Measurements from ENCODE around the gene ATP8A1.
A peak's percentile ranks its signal among the peaks of the same experiment; 100 is the strongest.
"Not testable (repeated sequence)": the region's sequence is repeated elsewhere in the genome, so short reads cannot be mapped to it uniquely, and the experiment has no call there.

ATP8A1 gene

GRCh38 chr4:42671431-42672194, 14.7 kb upstream of the ATP8A1 start:
- no peak overlapping the region for H3K9ac ChIP-seq (ENCODE audit: low read length)
- no peak overlapping the region for H3K4me3 ChIP-seq (ENCODE audit: low read length)
- H3K4me1 ChIP-seq (ENCODE audit: control insufficient read depth, insufficient read depth, low read length), result no peaks in the 10 kb centered on the region
- H3K9me3 ChIP-seq (ENCODE audit: control insufficient read depth, low read length), result no peaks in the 10 kb centered on the region
- H3K27me3 ChIP-seq (ENCODE audit: control insufficient read depth, insufficient read depth, low read length), result peaks cover 2% of the 10 kb centered on the region
- no peaks in the 10 kb centered on the region for H3K36me3 ChIP-seq (ENCODE audit: control insufficient read depth, insufficient read depth, low read length)

- Histone ChIP-seq H3K27me3 (ENCODE audit: control insufficient read depth, insufficient read depth, low read length) (no peaks in the 10 kb centered on the region), H3K4me1 (ENCODE audit: control insufficient read depth, insufficient read depth, low read length) (peaks cover 31% of the 10 kb centered on the region), H3K9me3 (ENCODE audit: control insufficient read depth, low read length) (no peaks in the 10 kb centered on the region), H3K4me3 (ENCODE audit: low read length) (no peak overlapping the region), H3K9ac (ENCODE audit: low read length) (peak overlapping the region; percentile 89), H3K36me3 (ENCODE audit: control insufficient read depth, insufficient read depth, low read length) (no peaks in the 10 kb centered on the region)
Measured at GRCh38 chr4:42658261-42658660, 1.4 kb upstream of the ATP8A1 start.

- peaks cover 32% of the 10 kb centered on the region for H3K4me1 ChIP-seq (ENCODE audit: control insufficient read depth, insufficient read depth, low read length)
- H3K9me3 ChIP-seq (ENCODE audit: control insufficient read depth, low read length), result no peaks in the 10 kb centered on the region
- no peaks in the 10 kb centered on the region for H3K27me3 ChIP-seq (ENCODE audit: control insufficient read depth, insufficient read depth, low read length)
- peak overlapping the region; percentile 52 for H3K4me3 ChIP-seq (ENCODE audit: low read length)
- H3K9ac ChIP-seq (ENCODE audit: low read length), result peak overlapping the region; percentile 66
- no peaks in the 10 kb centered on the region for H3K36me3 ChIP-seq (ENCODE audit: control insufficient read depth, insufficient read depth, low read length)
Measured at GRCh38 chr4:42656679-42656943, 294 bp downstream of the ATP8A1 start.

- Histone ChIP-seq H3K9ac (ENCODE audit: low read length) (peak overlapping the region; percentile 66), H3K9me3 (ENCODE audit: control insufficient read depth, low read length) (no peaks in the 10 kb centered on the region), H3K4me3 (ENCODE audit: low read length) (peak overlapping the region; percentile 52), H3K36me3 (ENCODE audit: control insufficient read depth, insufficient read depth, low read length) (no peaks in the 10 kb centered on the region), H3K4me1 (ENCODE audit: control insufficient read depth, insufficient read depth, low read length) (peaks cover 32% of the 10 kb centered on the region), H3K27me3 (ENCODE audit: control insufficient read depth, insufficient read depth, low read length) (no peaks in the 10 kb centered on the region)
Measured at GRCh38 chr4:42655921-42656678, 805 bp downstream of the ATP8A1 start.

- Histone ChIP-seq H3K9me3 (ENCODE audit: control insufficient read depth, low read length) (no peaks in the 10 kb centered on the region), H3K9ac (ENCODE audit: low read length) (peak overlapping the region; percentile 66), H3K36me3 (ENCODE audit: control insufficient read depth, insufficient read depth, low read length) (no peaks in the 10 kb centered on the region), H3K4me1 (ENCODE audit: control insufficient read depth, insufficient read depth, low read length) (peaks cover 32% of the 10 kb centered on the region), H3K4me3 (ENCODE audit: low read length) (no peak overlapping the region), H3K27me3 (ENCODE audit: control insufficient read depth, insufficient read depth, low read length) (no peaks in the 10 kb centered on the region)
Measured at GRCh38 chr4:42655269-42655637, 1.7 kb downstream of the ATP8A1 start.

GRCh38 chr4:42654631-42655268, 2.2 kb downstream of the ATP8A1 start:
- H3K9me3 ChIP-seq (ENCODE audit: control insufficient read depth, low read length), result no peaks in the 10 kb centered on the region
- no peaks in the 10 kb centered on the region for H3K27me3 ChIP-seq (ENCODE audit: control insufficient read depth, insufficient read depth, low read length)
- H3K9ac ChIP-seq (ENCODE audit: low read length), result no peak overlapping the region
- H3K4me1 ChIP-seq (ENCODE audit: control insufficient read depth, insufficient read depth, low read length), result peaks cover 32% of the 10 kb centered on the region
- no peaks in the 10 kb centered on the region for H3K36me3 ChIP-seq (ENCODE audit: control insufficient read depth, insufficient read depth, low read length)
- H3K4me3 ChIP-seq (ENCODE audit: low read length), result no peak overlapping the region

- Histone ChIP-seq H3K27me3 (ENCODE audit: control insufficient read depth, insufficient read depth, low read length) (no peaks in the 10 kb centered on the region), H3K36me3 (ENCODE audit: control insufficient read depth, insufficient read depth, low read length) (no peaks in the 10 kb centered on the region), H3K9me3 (ENCODE audit: control insufficient read depth, low read length) (no peaks in the 10 kb centered on the region), H3K4me3 (ENCODE audit: low read length) (no peak overlapping the region), H3K9ac (ENCODE audit: low read length) (no peak overlapping the region), H3K4me1 (ENCODE audit: control insufficient read depth, insufficient read depth, low read length) (peaks cover 32% of the 10 kb centered on the region)
Measured at GRCh38 chr4:42653626-42654560, 3.0 kb downstream of the ATP8A1 start.

- H3K4me1 ChIP-seq (ENCODE audit: control insufficient read depth, insufficient read depth, low read length), result peaks cover 27% of the 10 kb centered on the region
- H3K36me3 ChIP-seq (ENCODE audit: control insufficient read depth, insufficient read depth, low read length); H3K4me3 ChIP-seq (ENCODE audit: low read length); H3K9ac ChIP-seq (ENCODE audit: low read length); H3K9me3 ChIP-seq (ENCODE audit: control insufficient read depth, low read length); H3K27me3 ChIP-seq (ENCODE audit: control insufficient read depth, insufficient read depth, low read length): not testable (repeated sequence)
Measured at GRCh38 chr4:42652529-42653231, 4.2 kb downstream of the ATP8A1 start.

GRCh38 chr4:42649870-42650269, 7.0 kb downstream of the ATP8A1 start:
- H3K4me1 ChIP-seq (ENCODE audit: control insufficient read depth, insufficient read depth, low read length), result peaks cover 17% of the 10 kb centered on the region

GRCh38 chr4:42646999-42647541, 9.8 kb downstream of the ATP8A1 start:
- Histone ChIP-seq H3K27me3 (ENCODE audit: control insufficient read depth, insufficient read depth, low read length) (no peaks in the 10 kb centered on the region), H3K4me1 (ENCODE audit: control insufficient read depth, insufficient read depth, low read length) (peaks cover 2% of the 10 kb centered on the region), H3K36me3 (ENCODE audit: control insufficient read depth, insufficient read depth, low read length) (no peaks in the 10 kb centered on the region)

More at GRCh38 chr4:42649870-42650269, 7.0 kb downstream of the ATP8A1 start:
- Histone ChIP-seq H3K4me3 (ENCODE audit: low read length) (no peak overlapping the region), H3K27me3 (ENCODE audit: control insufficient read depth, insufficient read depth, low read length) (no peaks in the 10 kb centered on the region), H3K9me3 (ENCODE audit: control insufficient read depth, low read length) (no peaks in the 10 kb centered on the region), H3K9ac (ENCODE audit: low read length) (no peak overlapping the region), H3K36me3 (ENCODE audit: control insufficient read depth, insufficient read depth, low read length) (no peaks in the 10 kb centered on the region)

More at GRCh38 chr4:42646999-42647541, 9.8 kb downstream of the ATP8A1 start:
- Histone ChIP-seq H3K4me3 (ENCODE audit: low read length) (no peak overlapping the region), H3K9ac (ENCODE audit: low read length) (no peak overlapping the region), H3K9me3 (ENCODE audit: control insufficient read depth, low read length) (no peaks in the 10 kb centered on the region)
